ENCODE results near the gene LCP2.

Gene LCP2

DNA sequence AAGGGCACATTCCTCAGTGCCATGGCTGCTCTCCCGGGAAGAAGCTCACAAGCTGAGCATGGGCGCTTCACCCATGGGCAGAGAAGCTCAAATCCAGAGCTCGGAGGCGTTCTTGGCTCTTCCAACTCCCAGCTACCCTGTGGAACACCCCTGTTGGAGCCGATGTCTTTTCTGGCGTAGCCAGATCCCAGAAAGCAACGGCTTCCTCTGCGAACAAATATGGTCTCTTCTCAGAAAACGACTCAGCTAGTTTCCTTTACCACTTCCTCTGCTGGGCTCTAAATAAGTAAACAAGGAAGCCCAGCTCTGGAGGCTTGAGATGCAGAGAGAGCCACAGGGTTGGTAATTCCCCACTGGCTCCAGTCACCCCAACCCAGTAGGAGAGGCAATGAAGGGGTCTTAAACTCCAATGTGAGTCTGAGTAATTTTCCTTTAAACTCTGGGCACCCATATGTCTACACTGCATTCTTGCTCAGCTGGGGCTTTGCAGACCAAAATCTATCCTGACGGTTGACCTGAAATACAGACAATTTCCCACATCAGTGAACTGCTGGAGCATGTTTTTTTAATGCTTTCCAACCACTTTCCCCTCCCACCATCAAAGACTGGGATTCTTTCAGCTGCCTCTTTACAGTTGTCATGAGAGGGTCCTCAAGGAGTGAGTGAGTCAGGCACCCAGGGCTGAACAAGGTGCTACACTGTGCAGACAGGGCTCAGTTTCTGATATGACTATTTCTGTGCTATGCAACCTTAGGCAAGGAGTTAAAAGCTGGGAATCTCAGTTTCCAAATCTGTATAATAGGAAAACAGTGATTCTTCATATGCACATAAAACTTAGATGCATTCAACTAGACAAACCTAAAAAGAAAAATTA lies at the start of gene LCP2:
Gene LCP2, minus strand, starts transcription at position 189 of the 874 bp plus-strand sequence. Its CDS starts 166 bp downstream, at position 23.
- no peak for DNase-seq (ENCODE audit: low read depth)

DNA sequence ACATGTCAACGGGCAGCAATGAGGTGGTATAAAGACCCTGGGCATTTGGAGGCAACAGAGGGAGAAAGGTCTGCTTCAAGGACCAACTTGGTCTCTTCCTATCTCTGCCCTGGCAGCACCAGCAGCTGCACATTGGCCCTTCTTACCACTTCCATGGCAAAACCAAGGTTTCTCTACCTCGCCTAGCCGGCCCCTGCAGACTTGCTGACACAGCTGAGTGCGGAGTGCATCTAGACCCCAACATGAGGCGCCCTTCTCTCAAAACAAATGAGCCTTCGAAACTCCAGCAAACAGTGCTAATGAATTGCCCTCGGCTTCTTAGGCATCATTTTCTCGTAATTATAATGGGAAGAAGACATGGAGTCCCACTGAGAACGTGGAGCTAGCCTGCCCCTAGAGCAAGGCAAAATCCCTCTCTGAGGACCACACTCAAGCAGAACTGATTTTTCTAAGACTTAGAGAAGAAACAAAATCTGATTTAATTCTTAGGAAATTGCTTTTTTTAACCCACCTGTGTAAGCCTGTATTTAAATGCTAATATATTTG lies 49.5 kb upstream of the LCP2 start:
- no peak for DNase-seq (ENCODE audit: low read depth)

DNA sequence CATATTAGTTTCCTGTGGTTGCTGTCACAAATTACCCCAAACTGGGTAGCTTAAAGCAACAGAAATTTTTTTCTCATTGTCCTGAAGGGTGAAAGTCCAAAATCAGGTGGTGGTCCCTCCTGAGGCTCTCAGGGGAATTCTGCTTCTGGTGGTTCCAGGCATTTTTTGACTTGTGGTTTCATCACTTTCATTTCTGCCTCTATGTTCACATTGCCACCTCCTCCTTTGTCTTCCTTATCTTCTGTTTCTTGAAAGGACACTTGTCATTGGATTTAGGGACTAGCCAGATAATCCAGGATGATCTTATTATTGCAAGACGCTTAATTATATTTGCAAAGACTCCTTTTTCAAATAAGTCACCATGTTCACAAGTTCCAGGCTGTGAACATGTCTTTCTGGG lies 48.4 kb upstream of the LCP2 start:
- DNase-seq (ENCODE audit: low read depth), result no peak

DNA sequence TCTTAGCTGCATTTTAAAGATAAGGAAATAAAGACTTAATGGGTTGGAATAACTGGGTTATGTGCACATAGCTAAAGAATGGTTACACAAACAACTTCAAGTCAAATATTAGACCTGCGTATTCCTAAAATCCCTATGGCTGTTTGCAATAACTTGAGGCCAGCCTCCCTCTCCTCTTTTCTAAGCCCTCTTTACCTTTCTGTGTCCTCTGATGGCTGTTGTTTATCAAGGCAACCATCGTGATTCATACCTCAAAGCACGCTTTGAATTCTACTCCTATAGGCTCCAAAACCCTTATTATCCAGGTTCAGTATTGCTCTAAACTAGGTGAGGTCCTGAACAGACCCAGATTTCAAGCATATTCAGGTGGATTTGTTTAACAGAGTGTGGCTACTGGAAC lies 45.6 kb upstream of the LCP2 start:
- DNase-seq (ENCODE audit: low read depth), result no peak

DNA sequence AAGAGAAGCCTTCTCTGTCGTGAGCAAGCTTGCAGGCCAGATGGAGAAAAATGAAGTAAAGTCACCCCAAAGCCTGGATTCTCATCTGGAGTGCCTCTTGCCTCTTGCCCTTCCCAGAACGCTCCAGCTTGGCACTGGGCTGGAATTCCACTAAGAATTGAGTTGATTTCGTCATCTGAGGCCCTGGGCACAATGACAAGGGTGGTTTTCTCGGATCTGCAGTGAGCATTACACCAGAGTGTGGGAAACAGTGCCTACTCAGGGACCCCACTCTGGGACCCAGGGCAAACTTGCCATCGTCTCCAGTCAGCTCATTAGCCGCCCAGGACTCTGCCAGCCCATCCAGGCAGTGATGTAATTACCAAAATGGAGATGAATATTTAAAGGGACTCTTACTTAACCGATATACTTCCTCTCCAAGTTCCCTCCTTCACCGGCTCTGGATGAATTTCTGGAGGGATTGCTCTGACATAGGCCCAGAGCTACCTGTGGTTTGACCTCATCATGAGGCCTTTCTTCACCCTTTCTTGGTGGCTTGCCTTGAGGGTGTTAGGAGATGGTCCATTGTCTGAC lies 44.7 kb upstream of the LCP2 start:
- DNase-seq (ENCODE audit: low read depth), result no peak

DNA sequence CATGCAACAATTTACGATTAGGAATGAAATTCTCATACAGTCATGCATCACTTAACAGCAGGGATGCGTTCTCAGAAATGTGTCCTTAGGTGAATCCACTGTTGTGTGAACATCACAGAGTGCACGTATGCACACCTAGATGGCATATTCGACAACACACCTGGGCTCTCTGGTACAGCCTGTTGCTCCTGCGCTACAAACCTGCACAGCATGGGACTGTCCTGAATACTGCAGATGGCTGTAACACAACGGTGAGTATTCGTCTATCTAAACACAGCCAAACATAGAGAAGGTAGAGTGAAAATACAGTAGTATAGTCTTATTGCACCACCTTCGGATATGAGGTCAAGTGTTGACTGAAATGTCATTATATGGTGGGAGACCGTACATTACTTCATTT lies 44.0 kb upstream of the LCP2 start:
- DNase-seq (ENCODE audit: low read depth), result no peak

DNA sequence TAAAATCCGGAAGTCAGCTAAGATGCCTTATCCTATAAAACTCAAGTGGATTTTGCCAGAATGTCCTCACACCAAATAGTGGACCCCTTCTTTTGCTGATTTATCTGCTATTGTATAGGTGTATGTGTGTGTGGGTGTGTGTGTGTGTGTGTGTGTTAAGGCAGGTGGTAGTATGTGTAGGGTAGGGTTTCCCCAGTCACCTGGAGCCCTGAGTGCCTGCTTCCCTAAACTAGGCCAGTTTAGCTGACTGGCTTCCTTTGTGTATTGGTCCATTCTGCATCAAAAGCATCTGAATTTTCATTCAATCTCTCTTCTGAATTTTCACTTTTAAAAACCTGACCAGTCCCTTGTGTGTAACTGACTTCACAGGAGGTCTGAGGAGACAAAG lies 42.2 kb upstream of the LCP2 start:
- no peak for DNase-seq (ENCODE audit: low read depth)

DNA sequence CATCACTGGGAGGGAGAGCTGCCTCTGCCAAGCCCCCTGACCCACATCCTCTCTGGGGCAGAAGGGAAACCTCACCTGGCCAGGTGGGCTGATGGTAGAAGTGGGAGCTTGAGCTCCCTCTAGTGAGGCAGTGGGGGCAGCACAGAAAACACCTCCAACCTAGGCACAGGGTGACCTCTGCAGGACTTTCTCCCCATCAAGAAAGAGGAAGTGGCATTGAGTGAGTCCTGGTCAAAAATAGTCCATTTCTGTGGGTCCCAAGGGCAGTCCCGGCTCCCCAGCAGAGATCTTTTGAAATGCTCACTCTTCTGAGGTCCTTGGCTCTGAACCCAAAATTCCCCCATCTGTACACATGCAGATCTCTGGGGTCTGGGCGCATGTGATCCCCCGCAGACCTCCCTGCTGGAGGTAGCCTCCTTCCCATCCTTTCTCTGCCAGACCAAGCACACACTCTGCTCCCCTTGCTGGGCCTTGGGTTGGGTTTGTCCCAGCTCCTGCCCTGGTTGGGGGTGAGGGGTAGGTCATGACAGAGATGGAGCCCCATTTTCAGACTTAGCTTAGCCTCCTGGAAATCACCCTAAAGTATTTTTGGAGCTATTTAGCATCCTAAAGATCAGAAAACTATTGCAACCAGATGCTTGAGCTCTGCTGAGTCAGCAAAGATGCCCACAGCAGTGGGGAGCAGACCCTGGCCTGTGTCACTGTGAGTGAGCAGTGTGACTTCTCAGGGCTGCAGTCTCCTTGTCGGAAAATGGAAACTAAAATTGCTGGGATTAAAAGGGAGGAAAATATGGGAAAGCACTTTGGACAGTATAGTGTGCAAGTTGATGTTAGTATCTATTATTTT lies 41.6 kb upstream of the LCP2 start:
- no peak for DNase-seq (ENCODE audit: low read depth)

DNA sequence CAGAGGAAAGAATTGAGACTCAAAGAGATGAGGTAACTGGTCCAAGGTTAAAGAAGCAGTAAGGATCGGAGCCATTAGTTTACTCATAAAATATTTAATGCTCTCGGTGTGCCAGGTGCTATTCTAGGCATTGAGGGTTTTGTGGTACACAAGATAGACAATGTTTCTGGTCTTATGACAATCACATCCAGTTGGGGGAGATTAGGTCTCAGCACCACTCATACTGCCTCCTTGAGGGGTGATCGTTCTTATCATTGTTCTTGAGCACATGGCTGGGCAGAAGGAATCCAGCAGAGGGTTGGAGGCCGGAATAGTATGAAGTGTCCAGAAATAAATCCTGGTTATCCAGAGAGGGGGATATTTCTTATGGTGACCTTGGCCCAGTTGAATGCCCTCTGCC lies 40.7 kb upstream of the LCP2 start:
- DNase-seq (ENCODE audit: low read depth), result no peak

DNA sequence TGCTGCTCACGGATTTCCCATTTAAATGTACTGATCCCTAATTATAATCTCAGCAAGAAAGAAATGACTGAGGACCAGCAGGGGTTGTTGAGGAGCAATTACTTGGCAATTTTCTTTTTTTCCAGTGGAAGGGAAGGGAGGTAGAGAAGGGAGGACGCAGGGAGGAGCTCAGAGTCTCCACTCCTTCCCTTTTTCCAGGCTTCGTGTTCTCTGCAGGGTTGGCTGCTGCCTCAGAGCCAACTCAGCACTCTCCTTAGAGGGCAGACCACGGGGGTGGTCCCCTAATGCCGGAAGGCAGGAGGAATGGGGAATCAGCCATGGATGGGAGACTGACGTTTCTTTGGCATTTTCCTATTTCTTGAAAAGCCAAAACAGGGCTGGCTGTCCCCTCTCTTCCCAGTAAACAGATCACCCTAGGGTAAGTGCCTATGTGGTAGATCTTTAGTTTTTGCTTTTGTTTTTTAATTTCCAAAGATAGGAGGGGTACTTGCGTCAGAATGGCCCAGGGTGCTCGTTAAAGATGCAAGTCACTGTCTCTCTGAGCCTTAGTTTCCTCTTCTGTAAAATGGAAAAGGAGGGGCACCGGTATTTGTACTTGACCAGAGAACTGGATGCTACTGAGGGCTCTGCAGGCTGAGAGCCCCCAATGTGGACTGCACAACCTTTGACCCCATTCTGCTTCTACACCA lies 39.6 kb upstream of the LCP2 start:
- DNase-seq (ENCODE audit: low read depth), result no peak

DNA sequence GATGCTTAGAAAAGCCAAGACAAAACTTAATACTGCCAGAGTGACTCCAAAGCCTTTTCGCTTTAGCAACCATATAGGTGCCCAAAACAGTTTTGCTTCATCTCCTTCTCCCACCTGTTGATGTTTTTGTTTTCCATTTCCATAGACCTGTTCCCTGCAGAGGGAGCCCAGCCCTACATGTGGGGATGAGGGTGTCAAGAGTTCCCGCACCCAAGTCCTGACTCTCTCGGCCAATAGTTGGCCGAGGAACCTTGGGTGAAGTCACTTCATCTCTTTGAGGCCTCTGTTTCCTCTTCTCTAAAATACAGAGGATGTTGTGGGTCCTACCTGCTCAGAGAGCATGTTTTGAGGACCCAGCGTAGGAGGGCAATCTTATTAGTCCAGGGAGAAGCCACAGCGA lies 38.5 kb upstream of the LCP2 start:
- no peak for DNase-seq (ENCODE audit: low read depth)

DNA sequence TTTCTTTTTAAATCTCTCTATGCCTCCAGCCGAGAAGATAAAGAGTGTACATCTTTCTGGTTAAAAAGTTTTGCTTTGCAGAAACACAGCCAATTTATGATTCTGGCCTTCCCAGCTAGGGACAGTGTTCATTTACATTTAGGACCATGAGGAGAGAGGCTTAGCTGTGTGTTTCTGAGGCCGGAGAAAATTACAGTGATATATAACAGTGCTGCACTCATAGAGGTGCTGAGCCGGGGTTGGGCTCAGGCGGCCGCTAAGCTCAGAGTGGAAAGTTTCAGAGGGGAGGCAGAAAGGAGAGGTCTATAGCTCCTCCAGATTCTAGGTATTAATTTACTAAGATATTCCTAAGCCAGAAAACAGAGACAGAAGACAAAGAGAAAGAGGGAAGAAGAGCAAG lies 37.0 kb upstream of the LCP2 start:
- no peak for DNase-seq (ENCODE audit: low read depth)

DNA sequence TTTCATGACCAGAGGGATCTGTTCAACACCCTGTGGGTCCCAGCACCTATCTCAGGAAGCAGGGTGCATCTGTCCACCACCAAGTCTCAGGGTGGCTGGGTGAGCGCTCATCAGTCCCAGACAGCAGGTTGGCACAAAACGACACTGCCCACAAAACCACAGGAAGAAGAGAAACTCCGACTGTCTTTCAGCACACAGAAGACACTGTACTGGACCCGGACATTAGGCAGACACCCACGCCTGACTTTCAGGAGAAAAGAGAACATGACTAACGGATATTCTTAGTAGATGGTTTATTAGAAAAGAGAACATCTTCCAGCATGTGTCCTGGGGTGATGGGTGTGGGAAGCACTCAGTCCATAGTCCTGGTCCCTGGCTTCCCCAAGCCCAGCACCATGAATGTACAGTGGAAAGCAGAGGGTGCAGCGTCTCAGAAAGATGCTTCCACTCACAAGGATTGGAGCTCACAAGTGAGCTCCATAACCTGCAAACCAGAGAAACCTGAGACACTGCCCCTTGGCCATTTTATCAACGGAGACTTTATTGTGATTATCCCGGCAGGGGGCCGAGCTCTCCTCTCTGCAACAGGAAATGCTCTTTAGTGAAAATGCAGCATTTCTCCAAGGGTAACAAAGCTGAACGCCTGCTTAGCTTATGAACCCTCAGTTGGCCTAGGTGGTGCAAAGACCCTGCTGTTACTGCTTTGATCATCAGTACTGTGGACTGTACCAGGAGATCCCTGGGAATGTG lies 35.8 kb upstream of the LCP2 start:
- no peak for DNase-seq (ENCODE audit: low read depth)

DNA sequence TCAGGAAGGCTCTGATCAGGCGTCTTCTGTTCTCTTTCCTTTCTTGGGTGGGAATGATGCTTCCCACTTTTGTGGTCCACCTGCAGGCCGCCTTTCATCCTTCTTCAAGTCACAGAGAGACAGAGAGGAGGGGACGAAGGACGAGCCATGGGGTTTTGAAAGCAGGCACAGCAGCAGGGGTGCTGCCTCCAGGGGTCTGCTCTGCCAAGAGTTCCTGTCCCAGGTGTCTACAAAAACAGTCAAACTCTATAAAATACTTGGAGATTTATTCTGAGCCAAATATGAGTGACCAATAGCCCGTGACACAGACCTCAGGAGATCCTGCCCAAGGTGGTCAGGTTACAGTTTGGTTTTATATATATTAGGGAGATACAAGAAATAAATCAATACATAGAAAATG lies 34.5 kb upstream of the LCP2 start:
- DNase-seq (ENCODE audit: low read depth), result no peak

DNA sequence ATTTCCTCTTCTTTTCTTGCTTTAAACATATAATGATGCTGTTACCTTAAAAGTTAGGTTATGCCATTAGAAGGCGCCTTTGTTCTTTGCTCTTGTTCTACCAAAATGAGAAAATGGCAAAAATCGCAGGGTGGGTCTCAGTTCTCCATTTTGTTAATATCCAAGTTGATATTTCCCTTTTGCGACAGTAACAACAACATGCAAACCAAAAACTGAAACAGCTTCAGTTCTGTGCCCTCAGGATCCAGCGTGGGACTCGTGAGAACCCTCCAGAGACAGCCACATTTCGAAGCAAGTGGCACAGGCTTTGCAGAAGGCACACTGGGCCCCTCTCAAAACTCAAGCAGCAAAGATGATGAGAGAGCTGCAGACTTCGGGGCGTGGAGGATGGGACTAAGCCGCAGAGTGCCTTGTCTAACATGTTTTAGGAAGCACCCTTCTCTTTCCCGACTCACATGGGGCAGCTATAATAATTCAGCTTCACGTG lies 33.0 kb upstream of the LCP2 start:
- no peak for DNase-seq (ENCODE audit: low read depth)

DNA sequence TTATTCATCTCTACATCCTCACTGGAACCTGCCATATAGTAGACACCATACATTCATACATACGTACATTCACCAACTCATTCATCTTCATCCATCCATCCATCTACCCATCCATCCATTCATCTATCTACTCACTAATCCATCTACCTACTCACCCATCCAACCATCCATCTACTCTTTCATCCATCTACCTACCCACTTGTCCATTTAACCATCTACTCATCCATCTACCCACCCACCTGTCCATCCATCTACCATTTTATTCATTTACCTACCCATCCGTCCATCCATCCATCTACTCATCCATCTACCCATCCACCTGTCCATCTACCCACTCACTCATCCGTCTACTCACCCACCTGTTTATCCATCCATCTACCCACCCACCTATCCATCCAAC lies 31.9 kb upstream of the LCP2 start:
- DNase-seq (ENCODE audit: low read depth), result no peak

DNA sequence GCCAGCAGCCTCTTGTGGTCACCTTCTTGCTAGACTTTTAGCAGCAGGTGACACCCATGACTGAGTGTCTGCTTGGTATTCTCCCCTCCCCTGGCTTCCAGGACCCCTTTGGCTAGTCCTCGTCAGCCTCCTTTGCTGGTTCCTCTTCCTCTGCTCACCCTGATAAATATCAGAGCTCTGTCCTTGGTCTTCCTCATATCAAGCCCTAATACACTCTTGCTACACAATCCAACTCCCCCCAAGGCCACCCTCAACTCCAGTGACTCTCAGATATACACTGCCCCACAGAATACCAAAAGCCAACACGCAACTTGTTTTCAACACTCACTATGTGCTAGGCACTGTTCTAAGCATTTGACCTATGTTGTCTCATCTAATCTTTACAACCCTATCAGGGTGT lies 30.3 kb upstream of the LCP2 start:
- no peak for DNase-seq (ENCODE audit: low read depth)

DNA sequence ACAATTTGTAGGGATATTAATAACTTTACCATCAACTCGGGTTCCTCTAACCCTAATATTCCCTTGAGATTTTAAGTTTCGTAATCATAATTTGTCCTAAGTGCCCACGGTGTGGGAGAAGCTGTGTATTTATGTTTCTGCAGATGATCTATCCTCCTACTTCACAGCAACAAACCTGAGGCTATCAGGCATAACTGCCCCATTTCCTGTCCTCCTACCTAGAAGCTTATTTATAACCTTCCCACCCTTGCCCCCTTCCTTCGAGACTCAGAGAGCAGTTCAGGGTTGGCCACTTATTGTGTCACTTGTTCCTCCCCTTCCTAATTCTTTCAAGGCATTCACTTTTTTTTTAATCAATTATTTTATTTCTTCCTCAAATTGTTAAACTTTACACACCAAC lies 29.6 kb upstream of the LCP2 start:
- DNase-seq (ENCODE audit: low read depth), result no peak

DNA sequence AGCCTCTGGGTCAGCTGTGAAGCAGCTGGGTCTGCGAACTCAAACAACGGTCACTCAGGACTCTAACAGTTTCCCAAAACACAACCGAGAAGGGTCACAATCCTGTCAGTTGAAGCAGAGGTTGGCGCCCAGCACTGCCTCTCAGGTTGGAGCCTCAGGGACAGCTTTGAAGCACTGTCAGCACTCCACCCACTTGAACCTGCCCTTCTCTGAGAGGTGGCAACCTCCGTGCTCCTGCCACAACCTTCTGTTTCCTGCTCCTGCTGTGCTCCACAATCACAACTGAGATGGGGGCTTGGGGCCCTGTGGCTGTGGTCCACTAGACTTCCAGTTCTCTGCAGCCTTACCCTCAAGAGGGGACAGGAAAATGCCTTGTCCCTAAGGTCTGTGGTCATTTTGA lies 21.7 kb upstream of the LCP2 start:
- DNase-seq (ENCODE audit: low read depth), result no peak

DNA sequence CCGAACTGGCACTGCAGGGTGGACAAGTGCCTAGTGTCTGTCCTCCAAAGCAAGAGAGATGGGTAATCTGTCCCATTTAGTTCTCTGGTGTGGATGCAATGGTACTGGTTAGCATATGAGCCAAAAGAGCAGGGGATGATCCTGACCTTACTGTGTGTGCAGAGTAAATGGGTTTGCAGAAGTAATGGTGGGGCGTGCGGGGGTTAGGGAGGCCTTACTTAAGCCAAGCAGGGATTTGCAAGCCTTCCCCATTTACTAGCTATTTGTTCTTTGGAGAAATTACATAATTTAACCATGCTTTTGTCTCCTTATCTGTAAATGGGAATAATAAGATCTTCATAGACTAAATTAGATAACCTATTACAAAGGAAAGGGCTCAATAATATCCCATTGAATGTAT lies 19.9 kb upstream of the LCP2 start:
- no peak for DNase-seq (ENCODE audit: low read depth)

DNA sequence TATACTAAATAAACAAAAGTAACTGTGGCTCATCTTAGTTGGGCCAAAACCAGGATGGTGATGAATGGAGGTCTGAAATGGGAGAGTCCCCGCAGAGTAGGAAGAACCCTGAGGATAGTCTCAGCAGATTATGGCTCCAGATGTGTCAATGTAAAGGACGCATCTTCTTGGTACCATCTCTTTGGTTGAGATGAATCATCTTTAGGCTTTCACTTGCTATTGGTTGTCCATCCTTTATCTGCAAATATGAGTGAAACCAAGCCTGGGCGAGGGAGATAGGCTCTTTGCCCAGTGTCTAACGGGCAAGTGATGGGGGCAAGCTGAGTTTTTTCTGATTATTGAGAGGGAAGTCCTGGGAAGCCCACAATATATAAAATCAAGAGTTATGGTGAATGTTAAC lies 19.4 kb upstream of the LCP2 start:
- DNase-seq (ENCODE audit: low read depth), result no peak

Measured in amniotic epithelial cell (primary cell).